HEK293T (cell line): ENCODE results near the gene DUSP3.

Experiments used
- ARNT ChIP-seq: fragments of 450-650 bp; IDR thresholded peaks from 2 replicates; pipeline ENCODE4 v1.6.1; 2017; ENCODE audit warnings: mild to moderate bottlenecking
- ELF4 ChIP-seq: fragments of 450-650 bp; IDR thresholded peaks from 2 replicates; pipeline ENCODE4 v1.6.1; 2017; ENCODE audit warnings: antibody characterized with exemption
- FOXA1 ChIP-seq: fragments of 450-650 bp; IDR thresholded peaks from 2 replicates; pipeline ENCODE4 v1.6.1; 2016; ENCODE audit warnings: mild to moderate bottlenecking
- FOXM1 ChIP-seq: fragments of 450-650 bp; IDR thresholded peaks from 2 replicates; pipeline ENCODE4 v1.6.1; 2017; ENCODE audit warnings: mild to moderate bottlenecking, borderline replicate concordance
- SP1 ChIP-seq: fragments of 450-650 bp; IDR thresholded peaks from 2 replicates; pipeline ENCODE4 v1.6.1; 2017
- TARDBP ChIP-seq: fragments of 450-650 bp; IDR thresholded peaks from 2 replicates; pipeline ENCODE4 v1.6.1; 2016

- TF ChIP-seq FOXA1 (no peak), FOXM1 (no peak), TARDBP (no peak), SP1 (no peak), ARNT (no peak), ELF4 (no peak)
Measured at GRCh38 chr17:43737722-43738121, 41.1 kb downstream of the DUSP3 start.
